Epithelial cell of esophagus (primary cell): Measurements from ENCODE around the gene SUGCT.

Experiments
- DNase-seq: peaks from one replicate; pipeline ENCODE4 v3.0.0; 2010; ENCODE audit warnings: low read depth
- H3K4me3 ChIP-seq: 2 replicates; pipeline ENCODE4 v1.5.1; 2011; ENCODE audit warnings: mild to moderate bottlenecking, low read length, control low read depth
- TF ChIP-seq, protein P1 (sequence below): IDR thresholded peaks from 2 replicates; pipeline ENCODE4 v1.5.1; 2011; ENCODE audit warnings: low read depth, mild to moderate bottlenecking, low read length, control low read depth, inconsistent platforms; ENCODE audit not compliant: insufficient read depth; ENCODE audit errors: missing control alignments

The SUGCT gene

DNA sequence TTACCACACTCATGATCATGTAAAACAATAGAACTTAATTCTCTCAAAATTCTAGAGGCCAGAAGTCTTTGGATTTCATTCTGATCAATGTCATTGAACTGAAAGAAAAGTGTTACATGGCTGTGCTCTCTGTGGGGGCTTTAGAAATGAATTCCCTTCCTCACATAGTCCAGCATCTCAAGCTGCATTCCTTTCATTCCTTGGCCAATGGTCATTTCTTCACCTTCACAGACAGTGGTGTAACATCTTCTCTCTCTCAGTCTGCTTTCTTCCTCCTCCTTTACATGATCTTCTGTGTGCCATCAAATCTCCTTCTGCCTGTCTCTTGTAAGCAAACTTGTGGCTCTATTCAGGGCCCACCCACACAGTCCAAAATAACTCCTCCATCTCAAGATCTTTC is 735.3 kb downstream of the SUGCT start:
- DNase-seq: no peak
- TF ChIP-seq, protein P1, sequence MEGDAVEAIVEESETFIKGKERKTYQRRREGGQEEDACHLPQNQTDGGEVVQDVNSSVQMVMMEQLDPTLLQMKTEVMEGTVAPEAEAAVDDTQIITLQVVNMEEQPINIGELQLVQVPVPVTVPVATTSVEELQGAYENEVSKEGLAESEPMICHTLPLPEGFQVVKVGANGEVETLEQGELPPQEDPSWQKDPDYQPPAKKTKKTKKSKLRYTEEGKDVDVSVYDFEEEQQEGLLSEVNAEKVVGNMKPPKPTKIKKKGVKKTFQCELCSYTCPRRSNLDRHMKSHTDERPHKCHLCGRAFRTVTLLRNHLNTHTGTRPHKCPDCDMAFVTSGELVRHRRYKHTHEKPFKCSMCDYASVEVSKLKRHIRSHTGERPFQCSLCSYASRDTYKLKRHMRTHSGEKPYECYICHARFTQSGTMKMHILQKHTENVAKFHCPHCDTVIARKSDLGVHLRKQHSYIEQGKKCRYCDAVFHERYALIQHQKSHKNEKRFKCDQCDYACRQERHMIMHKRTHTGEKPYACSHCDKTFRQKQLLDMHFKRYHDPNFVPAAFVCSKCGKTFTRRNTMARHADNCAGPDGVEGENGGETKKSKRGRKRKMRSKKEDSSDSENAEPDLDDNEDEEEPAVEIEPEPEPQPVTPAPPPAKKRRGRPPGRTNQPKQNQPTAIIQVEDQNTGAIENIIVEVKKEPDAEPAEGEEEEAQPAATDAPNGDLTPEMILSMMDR: no peak
- H3K4me3 ChIP-seq: no peak overlapping the region

DNA sequence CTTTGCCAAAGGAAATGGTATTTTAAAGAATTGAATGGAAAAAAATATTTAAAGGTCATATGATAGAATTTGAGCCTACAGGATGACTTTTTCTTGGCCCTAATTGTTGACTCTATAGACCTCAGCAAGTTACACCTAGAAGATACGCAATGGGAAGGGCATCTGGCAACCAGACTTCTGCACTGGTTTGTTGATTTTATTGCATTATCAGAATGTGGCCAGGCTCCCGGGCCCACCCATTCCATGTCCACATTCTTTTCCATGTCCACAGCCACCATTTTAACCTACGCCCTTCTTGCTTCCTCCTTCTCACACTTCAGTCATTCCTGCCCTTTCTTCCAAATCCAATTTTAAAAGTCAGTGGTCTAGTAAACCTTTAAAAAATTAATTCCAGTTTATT is 738.4 kb downstream of the SUGCT start:
- H3K4me3 ChIP-seq: no peak overlapping the region
- TF ChIP-seq, protein P1: no peak
- no peak for DNase-seq

DNA sequence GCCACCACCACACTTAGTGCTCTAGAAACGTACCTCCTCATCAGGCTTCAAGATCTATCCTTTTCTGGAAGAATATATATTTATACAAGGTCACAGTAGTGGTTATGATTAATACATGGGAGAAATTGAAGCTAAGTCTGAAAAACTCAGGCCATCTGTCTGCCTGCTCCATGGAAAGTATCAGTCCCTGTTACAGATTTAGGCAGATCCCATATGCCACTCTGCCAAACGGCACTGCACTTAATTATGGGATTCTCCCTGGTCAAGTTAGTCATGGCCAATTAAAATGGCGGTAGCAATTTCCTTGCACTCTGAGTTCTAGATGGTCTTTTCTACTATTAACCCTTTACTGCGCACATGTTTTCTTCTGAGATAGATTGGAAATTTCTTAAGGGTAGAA is 740.0 kb downstream of the SUGCT start:
- H3K4me3 ChIP-seq: no peak overlapping the region
- DNase-seq: no peak
- TF ChIP-seq, protein P1: no peak

DNA sequence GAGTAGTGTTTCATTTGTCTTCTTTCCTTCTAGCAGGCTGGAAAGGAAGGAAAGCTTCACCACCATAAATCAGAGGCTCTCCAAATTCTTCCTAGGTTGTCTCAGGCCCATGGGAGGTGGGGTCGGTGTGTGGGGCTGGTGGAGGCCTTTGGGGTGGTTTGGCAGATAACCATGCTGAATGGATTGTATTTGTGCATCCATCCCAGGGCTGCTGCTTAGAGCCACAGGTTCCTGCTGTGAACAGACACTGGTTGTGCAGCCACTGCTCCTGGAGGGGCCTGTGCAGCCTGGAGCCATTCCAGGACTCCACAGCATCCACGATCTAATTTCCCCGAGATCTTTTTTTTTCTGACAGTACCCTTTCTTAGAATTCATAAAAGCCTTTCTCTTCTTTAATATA is 741.8 kb downstream of the SUGCT start:
- no peak overlapping the region for H3K4me3 ChIP-seq
- DNase-seq: no peak
- TF ChIP-seq, protein P1: no peak

DNA sequence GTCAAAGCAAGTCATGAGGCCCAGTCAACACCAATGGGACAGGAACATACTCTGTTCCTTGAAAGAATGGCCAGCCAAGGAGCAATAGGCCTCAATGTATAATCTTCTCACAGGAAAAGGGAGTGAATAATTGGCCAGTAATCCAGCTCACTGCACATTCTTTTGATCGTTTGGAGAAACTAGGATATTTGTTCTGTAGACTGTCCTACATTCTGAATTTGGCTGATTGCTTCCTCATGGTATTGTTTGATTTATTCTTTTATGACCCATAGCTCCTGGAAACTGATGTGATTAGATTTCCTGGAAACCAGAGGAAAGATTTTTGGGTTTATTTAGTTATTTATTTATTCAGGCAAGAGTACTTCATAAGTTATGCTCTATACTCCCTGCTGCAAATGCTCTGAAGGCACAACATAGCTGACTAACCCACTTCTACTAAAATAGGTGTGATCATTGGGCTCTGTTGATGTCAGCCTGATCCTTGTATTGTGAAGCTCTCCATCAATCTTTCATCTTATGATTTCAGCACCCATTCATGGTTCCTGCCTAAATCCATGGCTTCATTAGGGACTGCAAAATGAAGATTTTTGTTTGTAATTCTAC is 745.2 kb downstream of the SUGCT start:
- TF ChIP-seq, protein P1: no peak

DNA sequence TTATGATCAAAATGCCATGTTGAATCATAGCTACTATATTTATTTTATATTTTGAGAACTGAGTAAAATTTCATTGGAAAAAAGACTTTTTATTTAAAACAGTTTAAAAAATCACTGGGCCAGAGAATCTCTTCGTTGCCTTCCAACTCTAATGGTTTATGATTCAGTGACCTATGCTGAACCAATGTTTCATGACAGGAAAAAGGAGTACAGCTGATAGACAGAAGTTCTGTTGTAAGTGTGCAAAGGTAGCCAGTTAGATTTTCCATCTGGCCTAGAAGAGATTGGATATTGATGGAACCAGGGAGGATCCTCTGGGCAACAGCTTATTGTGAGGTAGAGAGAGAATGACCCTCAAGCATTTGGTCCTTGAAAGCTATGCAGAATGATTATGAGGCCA is 745.8 kb downstream of the SUGCT start:
- no peak for DNase-seq
- TF ChIP-seq, protein P1: no peak
- no peak overlapping the region for H3K4me3 ChIP-seq

More for the DNA sequence above, 745.2 kb downstream of the SUGCT start:
- DNase-seq: no peak
- no peak overlapping the region for H3K4me3 ChIP-seq

DNA sequence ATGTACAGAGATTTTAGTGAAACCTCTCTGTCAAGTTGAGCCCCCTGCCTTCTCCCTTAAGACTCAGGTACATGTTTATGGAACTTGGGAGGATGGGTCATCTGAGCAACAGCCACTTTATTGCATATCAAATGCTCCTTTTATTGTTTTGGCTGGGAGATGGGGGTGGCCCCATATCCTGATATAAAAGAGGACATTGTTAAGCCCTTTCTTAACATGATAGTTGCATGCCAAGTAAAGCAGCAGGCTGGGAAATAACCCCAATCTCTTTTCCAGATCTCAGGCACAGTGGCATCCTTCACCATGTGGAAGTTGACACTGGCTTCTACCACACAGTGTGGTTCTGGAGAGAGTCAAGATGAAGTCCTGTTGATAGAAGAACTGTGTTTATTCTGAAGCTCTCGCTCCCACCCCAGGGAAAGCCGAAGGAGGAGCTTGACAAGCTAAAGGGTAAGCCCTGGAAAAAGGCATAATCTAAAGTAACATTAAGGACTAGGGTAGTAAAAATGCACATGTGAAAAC is 746.7 kb downstream of the SUGCT start:
- TF ChIP-seq, protein P1: no peak
- no peak overlapping the region for H3K4me3 ChIP-seq
- DNase-seq: no peak
